GM19324 (cell line): ENCODE measurements around the gene UBE2D3.
"Not testable (repeated sequence)": the region's sequence is repeated elsewhere in the genome, so short reads cannot be mapped to it uniquely, and the experiment has no call there.

ENCODE experiments used
- ATAC-seq: cut with Tn5 transposase; IDR thresholded peaks from one replicate; pipeline ENCODE4 v1.9.1; 2021; ENCODE audit warnings: mild to moderate bottlenecking, moderate library complexity; ENCODE audit not compliant: unreplicated experiment, low FRiP score

Gene UBE2D3

DNA sequence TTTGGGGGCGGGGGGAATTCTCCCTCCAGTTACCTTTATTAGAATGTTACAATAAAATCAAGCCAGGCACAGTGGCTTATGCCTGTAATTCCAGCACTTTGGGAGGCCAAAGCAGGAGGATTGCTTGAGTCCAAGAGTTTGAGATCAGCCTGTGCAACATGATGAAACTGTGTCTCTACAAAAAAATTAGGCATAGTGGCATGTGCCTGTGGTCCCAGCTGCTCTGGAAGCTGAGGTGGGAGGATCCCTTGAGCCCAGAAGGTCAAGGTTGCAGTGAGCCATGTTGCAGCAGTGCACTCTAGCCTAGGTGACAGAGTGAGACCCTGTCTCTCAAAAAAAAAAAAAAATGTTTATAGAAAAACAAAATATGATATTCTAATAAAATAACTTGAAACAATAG, 5.3 kb upstream of the UBE2D3 start:
- no peak for ATAC-seq

DNA sequence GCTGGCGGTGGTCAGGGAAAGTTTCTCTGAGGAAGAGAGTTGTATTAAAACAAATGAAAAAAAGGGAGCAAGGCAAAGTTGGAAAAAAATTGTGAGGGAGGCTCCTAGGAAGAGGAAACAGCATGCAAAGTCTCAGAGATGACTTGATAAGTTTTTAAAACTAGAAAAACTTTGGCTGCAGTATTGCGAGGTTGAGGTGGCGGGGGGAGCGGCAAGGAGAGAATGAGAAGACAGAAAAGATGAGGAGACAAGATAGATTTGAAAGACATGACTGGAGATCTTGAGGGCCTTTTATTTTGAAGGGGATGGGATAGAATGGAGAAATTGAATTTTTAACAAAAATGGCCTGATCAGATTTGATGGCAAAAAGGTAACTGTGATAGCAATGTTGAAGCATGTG, 4.8 kb upstream of the UBE2D3 start:
- ATAC-seq, result no peak

DNA sequence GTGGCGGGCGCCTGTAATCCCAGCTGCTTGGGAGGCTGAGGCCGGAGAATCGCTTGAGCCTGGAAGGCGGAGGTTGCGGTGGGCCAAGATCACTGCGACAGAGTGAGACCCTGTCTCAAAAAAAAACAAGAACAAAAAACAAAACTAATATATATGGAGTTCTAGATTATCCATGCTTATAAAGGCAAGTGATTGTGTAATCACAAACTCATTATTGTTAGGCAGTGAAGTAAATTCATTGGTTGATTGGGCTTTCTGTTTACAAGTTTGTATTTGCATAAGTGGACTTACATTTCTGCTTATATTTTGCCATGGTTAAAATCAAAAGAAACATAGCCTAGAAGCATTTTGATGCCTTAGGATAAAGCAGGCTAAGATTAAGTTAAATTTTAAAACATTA, 2.5 kb upstream of the UBE2D3 start:
- ATAC-seq, result no peak

DNA sequence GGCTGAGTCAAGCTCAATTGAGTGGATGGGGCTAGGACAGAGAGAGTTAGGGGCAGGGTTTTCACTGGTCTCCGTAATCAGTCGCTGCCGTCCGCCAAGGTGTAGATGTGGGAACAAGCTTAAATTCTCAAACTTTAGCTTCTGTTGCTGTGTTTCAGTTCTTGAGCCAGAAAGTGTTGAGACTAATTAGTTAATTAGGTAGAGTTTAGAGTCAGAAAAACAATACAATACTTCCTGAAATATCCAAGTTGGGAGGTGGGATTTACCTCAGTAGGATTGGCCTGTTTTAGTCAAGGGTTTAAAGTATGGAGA, 1.1 kb upstream of the UBE2D3 start:
- ATAC-seq, result no peak

DNA sequence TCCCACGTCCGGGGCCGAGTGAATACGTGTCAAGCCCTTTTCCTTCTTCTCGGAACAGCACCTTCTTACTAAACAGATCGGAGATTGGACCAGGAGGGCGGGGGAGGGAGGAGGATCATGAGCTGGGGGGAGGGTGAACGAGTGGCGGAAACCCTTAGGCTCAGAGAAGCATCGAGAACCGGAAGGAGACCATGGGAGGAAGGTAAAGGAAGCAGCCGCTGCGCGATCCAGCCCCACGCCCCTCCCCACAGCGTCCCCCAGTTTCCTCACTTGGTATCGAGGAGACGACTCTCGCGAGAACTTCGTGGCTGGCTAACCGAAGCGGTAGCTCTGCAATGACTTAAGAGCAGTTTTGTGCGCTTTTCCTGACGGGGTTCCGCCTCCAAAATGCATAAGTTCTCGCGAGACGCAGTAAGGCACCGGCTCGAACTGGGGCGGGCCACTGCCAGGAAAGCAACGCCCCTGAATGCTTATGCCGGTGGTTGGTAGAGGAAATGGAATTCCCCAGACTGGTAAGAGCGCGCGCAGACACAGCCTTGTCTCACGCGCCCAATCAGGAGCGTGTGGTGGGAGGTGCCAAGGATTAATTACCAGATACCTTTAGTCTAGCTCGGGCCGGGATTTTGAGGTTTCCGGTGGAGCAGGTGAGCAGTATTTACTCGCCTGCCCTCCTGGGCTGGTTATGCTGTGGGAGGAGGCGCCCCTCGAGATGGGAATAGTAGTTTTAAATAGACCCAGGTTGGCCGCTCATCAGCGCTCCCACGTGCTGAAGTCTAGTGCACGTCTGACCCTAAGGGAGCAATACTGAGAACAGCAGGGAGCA, 534 bp upstream of the UBE2D3 start:
- ATAC-seq, result peak; percentile 91

DNA sequence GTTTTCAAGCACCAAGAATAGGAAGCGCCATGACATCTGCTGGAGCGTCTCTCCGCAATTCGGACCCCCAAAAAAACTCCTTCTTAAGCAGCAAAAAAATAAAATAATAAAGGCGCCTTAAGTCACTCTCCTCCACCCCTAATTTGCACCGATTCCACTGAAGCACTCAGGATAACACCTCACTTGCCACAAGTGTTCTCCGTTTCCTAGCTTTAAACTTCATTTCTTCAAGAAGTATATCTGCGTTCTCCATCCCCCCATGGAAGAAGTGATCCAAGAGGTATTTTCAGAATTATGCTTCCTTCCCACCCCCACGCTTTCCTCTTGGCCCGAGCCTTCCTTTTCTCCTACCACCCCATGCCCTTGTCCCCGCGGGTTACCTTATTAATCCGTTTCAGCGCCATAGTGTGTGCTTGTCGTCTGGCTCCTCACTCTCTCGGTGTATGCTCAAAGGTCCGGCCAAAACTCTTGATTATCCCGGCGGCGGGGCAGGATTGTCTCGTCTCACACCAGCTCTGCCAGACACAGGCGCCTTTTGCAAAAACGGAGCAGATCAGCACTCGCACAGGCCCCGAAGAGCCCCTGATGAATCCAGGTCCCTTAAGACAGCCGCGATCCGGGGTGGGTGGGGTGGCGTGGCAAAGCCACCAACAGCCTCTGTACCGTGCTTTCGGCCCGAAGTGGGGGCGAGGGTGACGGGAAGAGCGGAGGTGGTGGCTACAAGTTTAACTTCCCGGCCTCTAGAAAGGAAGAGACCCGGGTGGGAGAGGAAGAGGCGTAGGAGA, 1.1 kb downstream of the UBE2D3 start:
- ATAC-seq, result peak; percentile 0

DNA sequence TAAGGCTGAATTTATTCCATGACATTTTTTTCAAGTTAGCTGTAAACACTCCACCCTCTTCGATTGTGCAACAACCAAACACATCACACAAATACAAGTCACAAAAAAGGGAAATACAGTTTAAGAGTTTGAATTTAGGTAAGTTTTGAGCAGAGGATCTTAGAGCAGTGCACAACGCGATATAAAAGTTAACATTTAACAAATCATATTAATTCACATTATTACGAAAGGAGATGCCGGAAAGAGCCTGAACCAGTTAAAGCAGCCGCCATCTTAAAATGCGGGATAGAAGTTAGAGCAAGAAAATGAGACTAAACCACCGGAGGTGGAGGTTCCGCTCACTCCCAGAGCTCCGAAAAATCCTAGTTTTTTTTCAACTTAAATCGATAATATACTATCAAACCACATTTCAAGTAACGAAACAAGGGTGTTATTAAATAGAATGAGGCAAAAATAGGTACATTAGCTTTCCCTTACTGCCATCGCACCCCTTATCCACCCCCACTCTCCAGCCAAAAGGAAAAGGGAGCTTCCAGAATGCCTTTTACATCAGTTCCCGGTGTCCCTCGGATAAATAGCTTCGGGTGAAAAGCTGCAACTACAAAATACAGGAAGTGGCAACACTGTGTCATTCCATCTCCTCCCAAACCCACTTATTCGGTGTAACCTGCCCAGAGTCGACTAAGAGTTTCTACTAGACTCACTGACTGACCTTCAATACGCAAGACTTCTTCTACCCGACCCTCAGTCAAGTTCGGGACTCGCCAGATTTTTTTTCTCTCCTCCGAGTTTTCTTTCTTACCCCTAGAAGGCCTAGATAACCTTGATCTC, 1.9 kb downstream of the UBE2D3 start:
- no peak for ATAC-seq

DNA sequence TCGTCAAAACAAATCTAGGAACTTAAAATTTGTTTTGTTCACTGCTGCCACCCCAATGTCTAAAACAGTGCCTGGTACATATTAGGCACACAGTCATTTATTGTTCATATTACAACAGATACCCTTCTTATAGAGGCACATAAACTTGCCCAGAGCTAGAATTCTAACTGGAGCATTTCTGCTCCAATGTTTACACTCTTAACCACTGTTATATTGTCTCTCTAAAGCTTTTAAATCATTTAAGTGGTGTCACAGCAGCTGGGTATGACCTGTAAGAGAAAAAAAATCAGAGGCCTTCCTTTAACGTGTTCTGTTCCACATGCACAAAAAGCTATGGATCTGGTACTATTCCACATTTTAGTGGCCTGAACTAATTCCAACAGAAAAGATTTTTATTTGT, 3.0 kb downstream of the UBE2D3 start:
- ATAC-seq, result no peak

DNA sequence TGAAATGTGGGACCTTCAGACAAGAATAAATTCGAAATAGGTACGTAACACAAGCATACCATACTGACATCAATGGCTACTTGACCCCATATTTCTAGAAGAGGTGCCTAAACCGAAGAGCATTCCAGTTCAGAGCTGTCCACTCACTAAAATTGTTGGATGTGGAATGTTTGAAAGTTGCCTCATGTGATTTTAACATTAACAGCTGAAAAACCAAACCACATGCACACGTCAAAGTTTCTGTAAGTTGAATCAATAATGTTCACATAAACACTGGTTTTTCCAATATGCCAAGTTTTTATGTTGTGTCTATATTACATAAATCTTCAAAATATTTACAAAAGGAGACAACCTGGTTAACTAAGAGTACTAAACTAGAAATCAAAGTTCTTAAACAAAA, 3.5 kb downstream of the UBE2D3 start:
- ATAC-seq, result no peak

DNA sequence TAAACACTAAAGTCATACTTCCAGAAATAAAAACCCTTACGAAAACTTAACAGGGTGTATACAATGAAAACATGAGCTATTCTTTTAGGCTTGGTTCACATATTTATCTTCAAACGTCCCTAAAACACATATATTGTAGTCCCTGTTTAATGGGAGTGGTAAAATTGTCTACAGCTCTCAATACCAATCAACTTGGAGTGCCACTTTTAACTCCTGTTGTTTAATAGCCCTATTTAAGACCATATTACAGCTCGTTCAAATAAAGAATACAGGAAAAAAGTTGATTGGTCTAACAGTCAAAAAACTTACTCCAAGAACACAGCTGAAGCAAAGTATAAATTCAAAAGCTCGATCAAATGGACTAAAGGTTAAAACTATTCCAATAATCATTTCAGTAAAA, 3.9 kb downstream of the UBE2D3 start:
- no peak for ATAC-seq

DNA sequence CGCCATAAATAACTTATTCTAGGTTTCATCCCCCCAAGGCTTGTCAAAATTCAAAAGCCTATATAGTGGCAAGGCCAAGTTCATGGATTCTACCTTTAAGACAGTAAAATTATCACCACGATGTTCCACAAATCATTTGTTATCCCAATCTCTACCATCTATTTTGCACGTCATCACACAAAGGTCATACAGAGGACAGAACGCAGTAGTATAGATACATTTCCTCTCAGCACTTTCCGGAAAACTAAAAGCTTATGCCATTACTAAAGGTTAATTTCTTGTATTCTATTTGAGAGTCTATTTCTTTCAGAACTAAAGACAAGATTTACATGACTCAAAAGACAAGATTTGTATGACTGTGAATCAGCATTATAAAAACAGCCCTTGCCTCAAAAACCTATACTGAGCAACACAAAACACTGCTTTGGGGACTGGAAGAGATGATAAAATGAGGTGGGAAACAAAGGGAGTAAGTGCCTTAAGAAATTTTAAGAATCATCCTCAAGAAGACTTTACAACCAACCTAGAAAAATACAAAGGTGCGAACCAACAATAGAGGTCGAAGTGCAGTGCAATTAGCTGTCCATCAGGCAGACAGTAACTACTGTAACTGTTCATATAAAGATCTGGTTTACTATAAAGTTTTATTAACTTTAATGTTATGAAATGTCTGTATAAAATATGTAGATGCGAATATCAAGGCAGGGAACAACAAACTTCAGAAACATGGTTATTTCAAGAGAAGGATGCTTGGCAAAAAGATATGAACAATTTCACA, 7.6 kb downstream of the UBE2D3 start:
- ATAC-seq, result no peak

DNA sequence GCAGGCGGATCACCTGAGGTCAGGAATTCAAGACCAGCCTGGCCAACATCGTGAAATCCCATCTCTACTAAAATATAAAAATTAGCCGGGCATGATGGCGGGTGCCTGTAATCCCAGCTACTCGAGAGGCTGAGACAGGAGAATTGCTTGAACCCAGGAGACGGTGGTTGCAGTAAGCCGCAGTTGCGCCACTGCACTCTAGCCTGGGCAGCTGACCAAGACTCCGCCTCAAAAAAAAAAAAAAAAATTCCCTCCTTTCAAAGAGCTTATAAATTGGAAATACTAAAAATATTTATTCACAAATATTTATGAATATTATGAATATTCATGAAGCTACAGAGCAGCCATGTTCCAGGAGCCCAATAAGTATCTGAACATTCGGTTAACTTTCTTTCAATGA, 8.3 kb downstream of the UBE2D3 start:
- ATAC-seq, result not testable (repeated sequence)

DNA sequence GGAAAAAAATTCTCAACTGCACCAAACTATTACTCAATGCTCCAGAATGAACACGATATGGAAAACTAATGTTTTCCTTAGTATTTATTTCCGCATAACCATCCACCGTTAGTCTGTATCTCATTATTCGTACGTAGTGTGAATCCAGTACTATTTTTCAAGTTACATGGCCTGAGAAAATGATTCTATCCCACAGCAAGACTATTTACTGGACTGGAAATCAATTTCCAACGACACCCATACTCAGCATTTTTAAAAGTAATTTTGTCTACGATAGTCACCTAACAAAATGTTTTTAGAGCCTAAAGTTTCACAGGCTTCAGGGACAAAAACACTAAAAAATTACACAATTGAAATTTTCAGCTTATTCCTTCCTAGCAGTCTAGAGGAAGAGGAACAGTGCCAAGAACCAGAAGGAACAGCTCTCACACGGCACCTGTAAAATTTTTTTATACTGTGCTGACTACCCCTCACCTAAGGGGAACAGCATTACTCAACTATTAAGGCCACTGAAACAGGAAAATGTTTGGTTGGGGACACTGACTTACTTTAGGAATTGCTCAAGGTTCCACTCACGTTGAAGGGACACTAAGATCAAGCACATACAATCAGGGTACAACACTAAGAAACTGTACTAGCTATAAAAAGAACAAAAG, 9.6 kb downstream of the UBE2D3 start:
- ATAC-seq, result no peak

DNA sequence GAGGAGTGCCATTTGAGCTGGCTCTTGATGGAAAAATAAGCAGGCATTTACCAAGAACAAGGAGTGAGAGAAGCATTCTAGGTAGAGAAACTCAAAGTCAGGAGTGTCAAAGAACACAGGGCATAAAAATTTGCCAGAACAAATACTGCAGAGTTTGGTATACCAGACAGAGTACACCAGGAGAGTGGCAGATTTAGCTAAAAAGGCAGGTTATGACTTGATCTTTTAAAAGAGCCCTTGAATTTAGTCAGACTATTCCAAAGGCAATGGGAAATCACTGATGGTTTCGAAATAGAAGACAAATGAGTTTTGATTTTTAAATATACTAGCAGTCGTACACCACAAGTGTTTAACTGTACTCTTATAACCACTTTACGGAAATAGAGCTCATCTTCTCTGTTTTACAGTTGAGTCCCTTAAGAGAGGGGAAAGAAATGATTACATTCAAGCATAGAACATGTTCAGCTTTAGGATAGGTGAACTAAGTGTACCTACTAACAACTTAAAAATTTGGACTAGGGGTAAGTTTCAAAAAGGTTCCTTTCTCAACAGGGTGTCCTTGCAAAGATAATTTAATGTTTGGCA, 10.2 kb downstream of the UBE2D3 start:
- ATAC-seq, result no peak

DNA sequence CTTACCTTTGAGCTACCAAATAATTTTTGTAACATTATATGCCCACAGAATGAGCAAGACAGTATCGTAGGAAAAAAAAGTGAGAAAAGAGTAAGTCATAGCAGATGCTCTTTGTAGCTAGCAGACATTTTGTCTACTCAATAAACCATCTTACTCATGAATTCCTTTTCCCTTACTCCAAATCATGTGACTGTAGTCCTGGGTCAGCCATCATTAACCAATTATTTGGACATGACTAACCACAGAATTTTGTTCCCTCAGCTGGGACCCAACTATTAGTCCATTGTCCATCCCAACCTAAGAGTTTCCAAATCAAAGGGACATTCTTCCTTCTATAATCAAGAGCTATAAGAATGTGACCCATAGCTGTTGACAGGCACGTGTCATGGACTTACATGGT, 11.4 kb downstream of the UBE2D3 start:
- ATAC-seq, result no peak

DNA sequence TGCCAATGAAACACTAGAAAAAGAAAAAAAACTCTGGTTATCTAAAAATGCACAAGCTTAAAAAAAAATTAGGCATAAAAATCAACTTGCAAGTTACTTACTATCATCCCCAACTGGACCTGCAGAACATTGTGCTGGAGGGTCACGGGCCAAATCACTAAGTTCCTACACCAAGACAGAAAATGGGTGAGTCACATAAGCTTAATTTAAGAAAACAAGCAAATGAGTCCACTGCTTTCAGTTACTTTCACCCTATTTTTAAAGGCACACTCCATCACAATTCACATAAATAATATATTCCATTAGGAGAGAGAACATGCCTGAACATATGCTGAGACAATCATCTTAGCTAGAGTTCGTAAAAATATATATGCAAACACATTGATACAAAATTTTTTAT, 17.7 kb downstream of the UBE2D3 start:
- ATAC-seq, result no peak

DNA sequence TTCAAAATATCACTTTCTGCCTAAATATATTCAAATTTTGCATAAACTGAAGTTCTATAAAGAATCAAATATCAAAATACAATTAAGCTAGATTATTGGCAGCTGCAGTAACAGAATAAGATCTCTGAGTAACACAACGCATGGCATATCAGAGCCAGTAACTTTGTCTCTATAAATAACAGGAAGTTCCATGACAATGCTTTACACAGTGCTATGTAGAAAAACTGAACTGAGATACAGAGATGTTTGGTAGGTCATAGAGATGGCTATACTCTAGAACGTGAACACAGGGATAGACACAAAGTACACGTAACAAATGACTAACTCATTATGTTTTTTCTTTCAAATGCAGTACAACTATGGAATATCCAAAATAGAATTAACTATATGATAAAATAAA, 18.2 kb downstream of the UBE2D3 start:
- ATAC-seq, result no peak

DNA sequence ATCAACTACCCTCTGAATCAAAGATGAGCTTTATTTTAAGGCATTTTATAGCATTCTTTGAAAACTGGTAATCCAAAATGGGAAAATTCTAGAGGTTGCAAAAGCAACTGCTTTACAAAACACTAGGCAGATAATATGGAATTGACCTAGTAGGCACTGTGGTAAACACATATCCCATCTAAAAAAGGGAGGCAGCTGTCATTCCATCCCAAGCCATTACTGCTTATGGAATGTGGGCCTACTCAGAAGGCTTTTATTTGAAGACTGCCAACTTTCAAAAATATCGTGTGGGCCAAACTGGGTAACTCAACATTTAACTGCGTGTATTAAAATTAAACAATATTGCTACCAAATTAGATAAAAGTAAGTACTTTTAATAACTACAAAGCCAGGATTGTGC, 19.3 kb downstream of the UBE2D3 start:
- no peak for ATAC-seq

DNA sequence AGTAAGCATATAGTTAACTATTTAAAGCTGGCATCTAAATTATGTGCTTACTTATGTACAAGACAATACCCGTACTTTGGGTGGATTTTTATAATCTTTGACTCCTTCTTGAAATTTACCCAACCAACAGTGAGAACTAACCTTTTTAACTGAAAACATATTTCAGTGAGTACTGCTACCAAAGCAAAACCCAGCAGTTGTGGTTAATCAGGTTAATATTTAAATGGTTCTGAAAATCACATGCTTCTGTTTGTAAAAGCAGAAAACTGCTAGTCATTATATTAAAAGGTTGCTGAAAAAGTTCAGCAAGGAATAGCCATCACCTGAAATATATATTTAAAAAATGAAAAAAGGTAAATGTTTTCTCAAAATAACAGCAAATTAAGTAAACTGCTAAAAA, 20.0 kb downstream of the UBE2D3 start:
- no peak for ATAC-seq

DNA sequence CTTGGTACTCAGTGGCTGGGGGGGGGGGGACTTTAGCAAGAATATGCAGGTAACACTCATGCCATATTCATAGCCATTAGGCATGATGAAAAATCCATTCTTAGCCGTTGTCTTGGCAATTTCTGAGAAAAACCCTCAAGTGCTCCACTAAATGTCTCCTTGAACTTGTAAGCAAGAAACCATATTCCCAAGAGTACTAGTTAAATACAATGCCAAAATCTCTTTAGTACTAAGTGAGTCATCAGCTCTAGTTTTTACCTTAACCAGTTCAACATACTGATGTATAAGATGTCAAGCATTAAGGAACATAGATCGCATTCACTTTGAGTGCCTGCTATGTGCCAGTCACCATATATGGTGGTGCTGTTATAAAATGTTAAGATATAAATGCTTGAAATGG, 27.5 kb downstream of the UBE2D3 start:
- ATAC-seq, result no peak
